GM12878 (cell line): Measurements from ENCODE around the gene TDRD7. TPM values are rescaled to one million over a fixed set of nuclear protein-coding genes. Genes with fewer than 3 reads are reported as not detected.
A peak's percentile ranks its signal among the peaks of the same experiment; 100 is the strongest.

ENCODE experiments used
- ASH2L ChIP-seq: fragments of 300-600, 200-600 bp; sonication (generic); IDR thresholded peaks from 2 replicates; pipeline ENCODE4 v1.6.1; 2017; ENCODE audit warnings: low read depth, mild to moderate bottlenecking, borderline replicate concordance
- BCLAF1 ChIP-seq: fragments of 450-650 bp; IDR thresholded peaks from 2 replicates; pipeline ENCODE4 v1.6.1; 2017; ENCODE audit warnings: antibody characterized with exemption, mild to moderate bottlenecking, moderate library complexity
- BMI1 ChIP-seq: fragments of 450-650 bp; IDR thresholded peaks from 2 replicates; pipeline ENCODE4 v1.6.1; 2016; ENCODE audit warnings: mild to moderate bottlenecking, moderate library complexity, borderline replicate concordance
- CBX5 ChIP-seq: sonication (generic); IDR thresholded peaks from 2 replicates; pipeline ENCODE4 v1.6.1; 2016; ENCODE audit warnings: low read depth, moderate library complexity, mild to moderate bottlenecking, inconsistent platforms
- CTCF ChIP-seq, 3 experiments: IDR thresholded peaks in 2 of 3; conservative IDR thresholded peaks in 1 of 3; 2 replicates each; pipeline ENCODE4 v1.5.1; 2011; ENCODE audit warnings: low read depth in 3 of 3, low read length in 3 of 3, mild to moderate bottlenecking in 3 of 3, control low read depth in 2 of 3, moderate library complexity in 2 of 3, inconsistent platforms in 1 of 3, mixed read lengths in 1 of 3; ENCODE audit not compliant: control insufficient read depth in 2 of 3, insufficient read depth in 1 of 3; ENCODE audit errors: extremely low read depth in 1 of 3
- CUX1 ChIP-seq: IDR thresholded peaks from 2 replicates; pipeline ENCODE4 v1.6.1; 2012; ENCODE audit warnings: improper control_type of control experiment, low read depth, low read length; ENCODE audit not compliant: insufficient replicate concordance
- ESRRA ChIP-seq: IDR thresholded peaks from 2 replicates; pipeline ENCODE4 v1.6.1; 2012; ENCODE audit warnings: mild to moderate bottlenecking, low read length, improper control_type of control experiment
- FOXM1 ChIP-seq: IDR thresholded peaks from 2 replicates; pipeline ENCODE4 v1.6.1; 2012; ENCODE audit warnings: low read depth, mild to moderate bottlenecking, inconsistent platforms, low read length, moderate library complexity
- GATAD2B ChIP-seq: fragments of 450-650 bp; conservative IDR thresholded peaks from 2 replicates; pipeline ENCODE4 v1.6.1; 2017; ENCODE audit warnings: low read depth, mild to moderate bottlenecking, moderate library complexity
- JUNB ChIP-seq: IDR thresholded peaks from 2 replicates; pipeline ENCODE4 v1.6.1; 2016; ENCODE audit warnings: antibody characterized with exemption, mild to moderate bottlenecking
- JUND ChIP-seq: IDR thresholded peaks from 2 replicates; pipeline ENCODE4 v1.6.1; 2012; ENCODE audit warnings: low read depth, mild to moderate bottlenecking, low read length, improper control_type of control experiment, moderate library complexity
- LARP7 ChIP-seq: fragments of 450-650 bp; IDR thresholded peaks from 2 replicates; pipeline ENCODE4 v1.6.1; 2017; ENCODE audit warnings: mild to moderate bottlenecking
- MEF2B ChIP-seq: fragments of 450-650 bp; IDR thresholded peaks from 2 replicates; pipeline ENCODE4 v1.6.1; 2018; ENCODE audit warnings: mild to moderate bottlenecking, moderate library complexity; ENCODE audit not compliant: partially characterized antibody, poor library complexity, severe bottlenecking
- MTA2 ChIP-seq: fragments of 450-650 bp; IDR thresholded peaks from 2 replicates; pipeline ENCODE4 v1.6.1; 2016; ENCODE audit warnings: low read depth, mild to moderate bottlenecking, moderate library complexity
- NFIC ChIP-seq: IDR thresholded peaks from 2 replicates; pipeline ENCODE4 v1.6.1; 2012; ENCODE audit warnings: low read depth, mild to moderate bottlenecking, inconsistent platforms, low read length, moderate library complexity
- POLR2A ChIP-seq: IDR thresholded peaks from 2 replicates; pipeline ENCODE4 v1.6.1; 2011; ENCODE audit warnings: low read depth, mild to moderate bottlenecking, low read length
- RFX5 ChIP-seq: IDR thresholded peaks from 2 replicates; pipeline ENCODE4 v1.6.1; 2011; ENCODE audit warnings: low read depth, low read length, improper control_type of control experiment
- SIN3A ChIP-seq: IDR thresholded peaks from 2 replicates; pipeline ENCODE4 v1.6.1; 2012; ENCODE audit warnings: low read depth, low read length, improper control_type of control experiment
- SIX5 ChIP-seq: IDR thresholded peaks from 2 replicates; pipeline ENCODE4 v1.6.1; 2011; ENCODE audit warnings: mild to moderate bottlenecking, low read depth, low read length, moderate library complexity; ENCODE audit not compliant: severe bottlenecking
- TCF7 ChIP-seq: IDR thresholded peaks from 2 replicates; pipeline ENCODE4 v1.6.1; 2014; ENCODE audit warnings: antibody characterized with exemption, borderline replicate concordance
- ZNF24 ChIP-seq: fragments of 450-650 bp; IDR thresholded peaks from 2 replicates; pipeline ENCODE4 v1.6.1; 2017; ENCODE audit warnings: antibody characterized with exemption, mild to moderate bottlenecking
- ZZZ3 ChIP-seq: IDR thresholded peaks from 2 replicates; pipeline ENCODE4 v1.6.1; 2011; ENCODE audit warnings: low read depth; ENCODE audit not compliant: control insufficient read depth, insufficient read length
- polyA plus RNA-seq, 11 experiments: library from polyadenylated mRNA; depleted of rRNA in 4 of 11; unstranded in 6 of 11; stranded (reverse) in 5 of 11; fragments of >200 nt; fragmentation: Nextera tagmentation in 4 of 11; fragmentation: Illumina TruSeq in 1 of 11; extraction: Ambion mirVana in 4 of 11; extraction: Trizol in 1 of 11; gene quantifications; 1 replicate in 1 of 11; 2 replicates in 10 of 11; pipeline versions ENCODE4 v1.2.1 to v1.2.3, GENCODE V29; 2011 to 2016; ENCODE audit warnings: inconsistent platforms in 2 of 11, missing spikeins in 2 of 11, low read depth in 1 of 11
- total RNA-seq, 4 experiments: library from RNA; depleted of rRNA in 3 of 4; stranded (reverse); fragments of >200 nt in 3 of 4; fragmentation: Illumina TruSeq in 1 of 4; extraction: Trizol in 1 of 4; gene quantifications; 2 replicates each; pipeline versions ENCODE4 v1.2.1 to v1.2.3, GENCODE V29; 2013 to 2021

The TDRD7 gene
- total and polyA plus RNA-seq, 10 of the 15 experiments (the other 5 are each of a cell fraction or from before 2014, with no cell fraction given), result 5.7 to 26.4 (median 16.2) TPM

- TF ChIP-seq CUX1 (no peak), JUNB (peak; percentile 83), CTCF (IDR thresholded peaks at IDR 0.05 in 2 of 3, conservative IDR thresholded peaks at IDR 0.05 in 1 of 3; ENCODE audit: control insufficient read depth in 2 of 3, extremely low read depth in 1 of 3, insufficient read depth in 1 of 3, low read depth in 3 of 3, low read length in 3 of 3) (no peak), ESRRA (no peak), SIN3A (no peak), GATAD2B (no peak), MEF2B (no peak), BCLAF1 (no peak), JUND (no peak), POLR2A (no peak), NFIC (peak; percentile 44; the same call in 1 of the 2 replicates), BMI1 (no peak), CBX5 (no peak), ZNF24 (no peak), RFX5 (no peak), FOXM1 (no peak; the same call in 1 of the 2 replicates), TCF7 (no peak), LARP7 (no peak), ZZZ3 (no peak), ASH2L (no peak), MTA2 (no peak), SIX5 (no peak)
Observed at GRCh38 chr9:97500263-97500662, 88.4 kb downstream of the TDRD7 start (continued).
